Gastroesophageal sphincter (tissue), 3 donors: ENCODE results near the gene RASSF7.

Source experiments
- CTCF ChIP-seq, 4 experiments: fragments of 200-600 bp in 2 of 4; fragments of 450-650 bp in 2 of 4; sonication (generic) in 1 of 4; IDR thresholded peaks; one replicate each; pipeline ENCODE4 v1.5.1; 2017 to 2019; ENCODE audit warnings: antibody characterized with exemption in 4 of 4, mild to moderate bottlenecking in 2 of 4, moderate library complexity in 2 of 4
- POLR2A ChIP-seq, 2 donors: fragments of 450-650 bp; IDR thresholded peaks; one replicate each; pipeline ENCODE4 v1.6.1; 2017; ENCODE audit warnings: antibody characterized with exemption in 2 of 2, mild to moderate bottlenecking in 2 of 2, moderate library complexity in 1 of 2
- POLR2AphosphoS5 ChIP-seq: sonication (generic); formaldehyde crosslinking; IDR thresholded peaks from one replicate; pipeline ENCODE4 v1.6.1; 2017; ENCODE audit warnings: antibody characterized with exemption

- no peak for TF ChIP-seq POLR2A (IDR thresholded peaks at IDR 0.05)
- no peak for TF ChIP-seq CTCF (IDR thresholded peaks at IDR 0.05)
- no peak for TF ChIP-seq POLR2AphosphoS5
These were observed 40.2 kb upstream of the RASSF7 start for GRCh38 chr11:520428-521176.
